ENCODE measurements around the gene RNF130. TPM values are rescaled to one million over a fixed set of nuclear protein-coding genes. Genes with fewer than 3 reads are reported as not detected.

RNF130 gene
- total RNA-seq, 1 experiment from 2014 or later = 31.4 TPM

DNA sequence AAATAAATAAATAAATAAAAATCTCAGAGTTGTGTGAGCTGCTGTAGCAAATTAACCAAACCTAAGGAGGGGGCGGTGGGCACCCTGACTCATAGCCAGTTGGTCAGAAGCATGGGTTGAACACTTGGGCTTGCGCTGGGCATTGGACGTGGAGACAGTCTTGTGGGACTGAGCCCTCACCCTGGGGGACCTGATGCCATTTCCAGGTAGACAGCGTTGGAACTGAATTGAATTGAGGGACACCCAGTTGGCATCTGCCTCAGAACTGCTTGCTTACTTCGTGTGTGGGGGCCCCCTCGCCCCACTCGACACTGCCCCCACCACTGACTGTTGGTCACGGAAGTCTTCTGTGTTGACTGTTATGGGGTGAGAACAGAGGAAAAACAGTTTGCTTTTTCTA, 144.9 kb downstream of the RNF130 start:
- Histone ChIP-seq H3K4me3 (ENCODE audit: low read depth, low read length, poor library complexity, severe bottlenecking) (no peak overlapping the region), H3K9me3 (ENCODE audit: low read depth, low read length, poor library complexity, severe bottlenecking) (no peaks in the 10 kb centered on the region), H3K4me1 (ENCODE audit: insufficient read depth, low read length, poor library complexity, severe bottlenecking) (no peaks in the 10 kb centered on the region), H3K27me3 (replicated peaks; ENCODE audit: insufficient read depth, low read depth, low read length, poor library complexity) (no peaks in the 10 kb centered on the region), H3K27ac (ENCODE audit: low read depth, low read length, poor library complexity, severe bottlenecking) (no peak overlapping the region), H3K36me3 (ENCODE audit: insufficient read depth, low read length, poor library complexity, severe bottlenecking) (no peaks in the 10 kb centered on the region)
- CTCF ChIA-PET = no interaction called here
- BruUV-seq (replicated peaks) = no TSS peak
- POLR2A ChIA-PET (ENCODE audit: low non-redundant PET) = no interaction called here
- no peak for TF ChIP-seq CTCF (conservative IDR thresholded peaks at IDR 0.05; ENCODE audit: low read depth, low read length)
- no peak for TF ChIP-seq EZH2 (IDR thresholded peaks at IDR 0.05; ENCODE audit: borderline replicate concordance, low read depth, low read length, poor library complexity, severe bottlenecking)
- DNase-seq (ENCODE audit: low spot score) = no peak
- intact Hi-C loops (cut with micrococcal nuclease; ENCODE audit: unreplicated experiment) = no loop called here

DNA sequence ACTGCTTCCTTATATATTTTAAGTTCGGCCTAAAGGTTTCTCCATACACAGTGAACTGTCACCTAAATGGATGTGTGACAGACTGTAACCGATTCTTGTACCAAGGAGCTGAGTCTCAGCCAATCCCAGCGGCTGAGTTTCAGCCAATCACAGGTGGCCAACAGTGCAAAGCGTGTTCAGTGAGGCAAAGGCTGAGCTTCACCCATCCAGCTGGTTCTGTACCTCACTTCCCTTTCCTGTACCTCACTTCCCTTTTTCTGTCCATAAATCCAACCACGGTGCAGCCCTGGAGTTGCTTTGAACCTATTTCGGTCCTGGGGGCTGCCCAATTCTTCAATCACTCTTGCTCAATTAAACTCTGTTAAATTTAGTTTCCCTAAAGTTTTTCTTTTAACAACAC, 148.1 kb downstream of the RNF130 start:
- Histone ChIP-seq H3K27me3 (replicated peaks; ENCODE audit: insufficient read depth, low read depth, low read length, poor library complexity) (no peaks in the 10 kb centered on the region), H3K36me3 (ENCODE audit: insufficient read depth, low read length, poor library complexity, severe bottlenecking) (no peaks in the 10 kb centered on the region), H3K27ac (ENCODE audit: low read depth, low read length, poor library complexity, severe bottlenecking) (no peak overlapping the region), H3K4me1 (ENCODE audit: insufficient read depth, low read length, poor library complexity, severe bottlenecking) (no peaks in the 10 kb centered on the region), H3K9me3 (ENCODE audit: low read depth, low read length, poor library complexity, severe bottlenecking) (no peaks in the 10 kb centered on the region), H3K4me3 (ENCODE audit: low read depth, low read length, poor library complexity, severe bottlenecking) (no peak overlapping the region)
- DNase-seq (ENCODE audit: low spot score) = no peak
- ChIA-PET POLR2A (ENCODE audit: low non-redundant PET) (interaction anchor here (0.7 kb wide), 1 partner anchor 1619 kb away, joined by 3 read pairs; no protein-coding TSS in a partner anchor), CTCF (no interaction called here)
- TF ChIP-seq CTCF (conservative IDR thresholded peaks at IDR 0.05; ENCODE audit: low read depth, low read length) (no peak), EZH2 (IDR thresholded peaks at IDR 0.05; ENCODE audit: borderline replicate concordance, low read depth, low read length, poor library complexity, severe bottlenecking) (no peak)
- BruUV-seq (replicated peaks) = no TSS peak
- intact Hi-C loops (cut with micrococcal nuclease; ENCODE audit: unreplicated experiment) = no loop called here

DNA sequence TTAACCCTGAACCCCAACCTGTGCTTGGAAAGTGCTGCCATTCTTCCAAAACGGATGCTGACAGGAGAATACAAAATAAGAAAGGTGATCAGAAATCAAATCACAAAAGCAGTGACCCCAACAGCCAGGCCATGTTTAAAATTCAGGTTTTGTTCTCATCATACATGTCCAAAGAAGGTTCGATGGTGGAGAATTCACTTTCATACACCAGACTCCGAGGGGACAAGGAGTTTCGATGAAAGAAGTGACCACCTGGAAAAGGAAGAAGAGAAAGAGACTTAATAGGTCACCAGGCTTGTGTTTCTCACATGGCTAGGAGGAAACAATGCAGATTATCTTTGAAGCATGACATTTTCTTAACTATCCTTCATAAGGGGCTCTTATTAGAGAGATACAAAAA, 151.4 kb downstream of the RNF130 start:
- Histone ChIP-seq H3K27ac (ENCODE audit: low read depth, low read length, poor library complexity, severe bottlenecking) (no peak overlapping the region), H3K27me3 (replicated peaks; ENCODE audit: insufficient read depth, low read depth, low read length, poor library complexity) (no peaks in the 10 kb centered on the region), H3K4me3 (ENCODE audit: low read depth, low read length, poor library complexity, severe bottlenecking) (no peak overlapping the region), H3K36me3 (ENCODE audit: insufficient read depth, low read length, poor library complexity, severe bottlenecking) (no peaks in the 10 kb centered on the region), H3K9me3 (ENCODE audit: low read depth, low read length, poor library complexity, severe bottlenecking) (no peaks in the 10 kb centered on the region), H3K4me1 (ENCODE audit: insufficient read depth, low read length, poor library complexity, severe bottlenecking) (no peaks in the 10 kb centered on the region)
- no peak for DNase-seq (ENCODE audit: low spot score)
- TF ChIP-seq CTCF (conservative IDR thresholded peaks at IDR 0.05; ENCODE audit: low read depth, low read length) (no peak), EZH2 (IDR thresholded peaks at IDR 0.05; ENCODE audit: borderline replicate concordance, low read depth, low read length, poor library complexity, severe bottlenecking) (no peak)
- CTCF ChIA-PET = no interaction called here
- POLR2A ChIA-PET (ENCODE audit: low non-redundant PET) = no interaction called here
- no TSS peak for BruUV-seq (replicated peaks)
- intact Hi-C loops (cut with micrococcal nuclease; ENCODE audit: unreplicated experiment) = no loop called here

Measured in A673 (cell line).